Measurements from ENCODE around the gene PSMB10. TPM values are rescaled to one million over a fixed set of nuclear protein-coding genes. Genes with fewer than 3 reads are reported as not detected.

Gene PSMB10
- total and polyA plus RNA-seq, 2 of the 4 experiments (the other 2 are of a cell fraction): 28.7 to 36.7 TPM

DNA sequence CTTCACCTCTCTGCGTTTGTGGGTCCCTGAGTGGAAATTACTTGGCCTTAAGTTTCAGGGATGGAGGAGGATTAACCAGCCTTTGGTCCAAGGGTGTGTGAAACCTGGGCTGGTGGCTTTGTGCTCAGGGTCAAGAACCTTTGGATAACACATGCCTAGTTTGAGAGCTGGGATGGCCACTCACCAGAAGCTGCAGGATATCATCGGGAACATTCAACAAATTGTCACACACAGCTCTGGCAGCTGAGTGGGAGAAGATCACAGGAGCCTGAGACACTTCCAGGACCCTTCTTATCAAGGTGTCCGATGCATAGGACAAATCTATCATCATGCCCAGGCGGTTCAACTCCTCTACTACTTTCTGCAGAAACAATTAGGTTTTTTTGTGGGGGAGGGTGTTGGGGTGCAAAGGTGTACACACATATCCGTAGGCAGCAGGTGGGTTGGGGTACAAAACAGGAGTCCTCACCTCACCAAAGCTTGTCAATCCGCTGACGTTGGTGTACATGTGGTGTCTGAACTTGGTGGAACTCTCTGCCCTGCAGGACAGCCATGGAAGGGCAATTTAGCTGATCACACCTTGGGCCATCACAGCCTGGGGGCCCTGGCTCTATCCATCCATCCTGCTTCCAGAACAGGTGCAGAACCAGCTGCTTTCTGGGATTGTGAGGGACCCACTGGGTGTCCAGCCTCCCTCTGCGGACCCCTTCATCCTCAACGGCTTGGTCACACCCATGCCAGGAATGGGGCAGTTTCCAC lies 41.0 kb upstream of the PSMB10 start:
- Histone ChIP-seq H3K23ac (ENCODE audit: low read depth, low read length) (no peak overlapping the region), H3K9ac (ENCODE audit: low read depth, low read length) (no peak overlapping the region), H3K14ac (replicated peaks; ENCODE audit: low read depth, low read length) (no peak overlapping the region), H2BK5ac (ENCODE audit: low read depth, low read length, poor library complexity, severe bottlenecking) (no peak overlapping the region), H3K4me1 (ENCODE audit: control insufficient read depth, insufficient read depth, low read length) (no peaks in the 10 kb centered on the region), H3K56ac (ENCODE audit: extremely low read depth, insufficient read depth, low read length) (no peak overlapping the region), H3K18ac (ENCODE audit: low read depth, low read length) (no peak overlapping the region), H4K20me1 (ENCODE audit: insufficient read depth, low read length) (no peaks in the 10 kb centered on the region; the same call in 1 of the 2 replicates), H3K4me3 (ENCODE audit: insufficient read depth, low read depth, low read length) (no peak overlapping the region), H4K5ac (ENCODE audit: low read depth, low read length) (no peak overlapping the region), H4K91ac (ENCODE audit: insufficient read depth, low read depth, low read length) (no peak overlapping the region), H3K79me1 (ENCODE audit: low read depth in 1 of 2, low read length in 2 of 2) (no peaks in the 10 kb centered on the region), H2BK20ac (ENCODE audit: low read depth, low read length) (no peak overlapping the region), H4K8ac (ENCODE audit: low read depth in 2 of 2, low read length in 2 of 2) (no peak overlapping the region), H3K9me3 (ENCODE audit: control insufficient read depth, insufficient read depth, low read length) (no peaks in the 10 kb centered on the region), H2AK5ac (ENCODE audit: low read depth, low read length) (no peak overlapping the region), H2AK9ac (replicated peaks; ENCODE audit: low read depth, low read length, poor library complexity) (no peak overlapping the region), H2AFZ (replicated peaks; ENCODE audit: low read length, poor library complexity) (no peak overlapping the region), H3K4ac (ENCODE audit: low read depth, low read length) (no peak overlapping the region), H3K27ac (ENCODE audit: insufficient read depth, low read length) (no peak overlapping the region), H3K9me1 (ENCODE audit: insufficient read depth, low read length) (no peaks in the 10 kb centered on the region), H3K36me3 (ENCODE audit: control insufficient read depth, insufficient read depth, low read length) (no peaks in the 10 kb centered on the region), H2BK15ac (ENCODE audit: low read depth, low read length) (no peak overlapping the region), H3K27me3 (ENCODE audit: control insufficient read depth, insufficient read depth, low read length) (peaks cover 29% of the 10 kb centered on the region), H2BK120ac (ENCODE audit: low read depth, low read length) (no peak overlapping the region), H3K4me2 (ENCODE audit: low read depth, low read length) (no peak overlapping the region)
- no peak for ATAC-seq (ENCODE audit: low read depth)
- ChIA-PET CTCF (no interaction called here), POLR2A (ENCODE audit: unreplicated experiment) (no interaction called here)
- dilution Hi-C loops (cut with HindIII; ENCODE audit: low sequenced_read_pairs, unreplicated experiment): no loop called here
- in situ Hi-C loops (cut with MboI; ENCODE audit: low sequenced_read_pairs): no loop called here
- intact Hi-C loops (cut with micrococcal nuclease): no loop called here
- DNase-seq: no peak
- no TSS peak for BruUV-seq (replicated peaks)
- TF ChIP-seq RAD21 (IDR thresholded peaks at IDR 0.05; ENCODE audit: low read length) (no peak), RCOR1 (IDR thresholded peaks at IDR 0.05; ENCODE audit: insufficient replicate concordance, low read length) (no peak), POLR2A (IDR thresholded peaks at IDR 0.05; ENCODE audit: low read depth, low read length) (no peak), SMC3 (IDR thresholded peaks at IDR 0.05; ENCODE audit: low read depth, low read length) (no peak), NFE2L2 (IDR thresholded peaks at IDR 0.05; ENCODE audit: low read depth, low read length) (no peak), BHLHE40 (IDR thresholded peaks at IDR 0.05; ENCODE audit: low read depth, low read length) (no peak), CEBPB (IDR thresholded peaks at IDR 0.05; ENCODE audit: low read depth, low read length) (no peak), MAZ (IDR thresholded peaks at IDR 0.05; ENCODE audit: borderline replicate concordance, low read depth, low read length) (no peak), MAFK (IDR thresholded peaks at IDR 0.05; ENCODE audit: low read depth, low read length) (no peak)
- TF ChIP-seq, protein P1, sequence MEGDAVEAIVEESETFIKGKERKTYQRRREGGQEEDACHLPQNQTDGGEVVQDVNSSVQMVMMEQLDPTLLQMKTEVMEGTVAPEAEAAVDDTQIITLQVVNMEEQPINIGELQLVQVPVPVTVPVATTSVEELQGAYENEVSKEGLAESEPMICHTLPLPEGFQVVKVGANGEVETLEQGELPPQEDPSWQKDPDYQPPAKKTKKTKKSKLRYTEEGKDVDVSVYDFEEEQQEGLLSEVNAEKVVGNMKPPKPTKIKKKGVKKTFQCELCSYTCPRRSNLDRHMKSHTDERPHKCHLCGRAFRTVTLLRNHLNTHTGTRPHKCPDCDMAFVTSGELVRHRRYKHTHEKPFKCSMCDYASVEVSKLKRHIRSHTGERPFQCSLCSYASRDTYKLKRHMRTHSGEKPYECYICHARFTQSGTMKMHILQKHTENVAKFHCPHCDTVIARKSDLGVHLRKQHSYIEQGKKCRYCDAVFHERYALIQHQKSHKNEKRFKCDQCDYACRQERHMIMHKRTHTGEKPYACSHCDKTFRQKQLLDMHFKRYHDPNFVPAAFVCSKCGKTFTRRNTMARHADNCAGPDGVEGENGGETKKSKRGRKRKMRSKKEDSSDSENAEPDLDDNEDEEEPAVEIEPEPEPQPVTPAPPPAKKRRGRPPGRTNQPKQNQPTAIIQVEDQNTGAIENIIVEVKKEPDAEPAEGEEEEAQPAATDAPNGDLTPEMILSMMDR (conservative IDR thresholded peaks at IDR 0.05; ENCODE audit: low read depth, low read length): no peak
- no CpG with 5 or more reads among the region's 9 CpGs for WGBS, 2 experiments (ENCODE audit: extremely low coverage in 2 of 2, insufficient read length in 1 of 2)

Measured in IMR-90 (cell line).